SK-N-MC (cell line): Measurements from ENCODE around the gene CYP1A1.

Experiments
- EZH2 ChIP-seq: fragments of 200-600 bp; sonication (generic); IDR thresholded peaks from one replicate; pipeline ENCODE4 v1.6.1; 2017; ENCODE audit warnings: antibody characterized with exemption
- FOXP2 ChIP-seq: optimal IDR thresholded peaks from 2 replicates; pipeline ENCODE3; 2011; ENCODE audit warnings: mild to moderate bottlenecking, moderate library complexity; ENCODE audit not compliant: insufficient read depth; ENCODE audit errors: extremely low read length, control extremely low read depth
- POLR2AphosphoS5 ChIP-seq: IDR thresholded peaks from 2 replicates; pipeline ENCODE4 v1.6.1; 2012; ENCODE audit warnings: mild to moderate bottlenecking, low read depth, low read length, borderline replicate concordance

GRCh38 chr15:74683758-74684157, 41.6 kb downstream of the CYP1A1 start:
- TF ChIP-seq EZH2 = no peak
- no peak for TF ChIP-seq POLR2AphosphoS5
- no peak for TF ChIP-seq FOXP2
